Measurements from ENCODE around the gene GSAP.

The GSAP gene

GRCh38 chr7:77434570-77435275 is 18.6 kb upstream of the GSAP start:
- no peaks in the 10 kb centered on the region for H3K9me3 ChIP-seq (ENCODE audit: severe bottlenecking)
- no peak for DNase-seq

GRCh38 chr7:77433901-77434300 is 17.8 kb upstream of the GSAP start:
- DNase-seq, result no peak
- Histone ChIP-seq H3K27me3 (ENCODE audit: insufficient read depth, low read depth, severe bottlenecking) (no peaks in the 10 kb centered on the region), H3K4me3 (ENCODE audit: low read depth, low read length) (no peak overlapping the region), H3K9me3 (ENCODE audit: severe bottlenecking) (no peaks in the 10 kb centered on the region), H3K27ac (no peak overlapping the region), H3K36me3 (no peaks in the 10 kb centered on the region)
- TF ChIP-seq, protein P1, sequence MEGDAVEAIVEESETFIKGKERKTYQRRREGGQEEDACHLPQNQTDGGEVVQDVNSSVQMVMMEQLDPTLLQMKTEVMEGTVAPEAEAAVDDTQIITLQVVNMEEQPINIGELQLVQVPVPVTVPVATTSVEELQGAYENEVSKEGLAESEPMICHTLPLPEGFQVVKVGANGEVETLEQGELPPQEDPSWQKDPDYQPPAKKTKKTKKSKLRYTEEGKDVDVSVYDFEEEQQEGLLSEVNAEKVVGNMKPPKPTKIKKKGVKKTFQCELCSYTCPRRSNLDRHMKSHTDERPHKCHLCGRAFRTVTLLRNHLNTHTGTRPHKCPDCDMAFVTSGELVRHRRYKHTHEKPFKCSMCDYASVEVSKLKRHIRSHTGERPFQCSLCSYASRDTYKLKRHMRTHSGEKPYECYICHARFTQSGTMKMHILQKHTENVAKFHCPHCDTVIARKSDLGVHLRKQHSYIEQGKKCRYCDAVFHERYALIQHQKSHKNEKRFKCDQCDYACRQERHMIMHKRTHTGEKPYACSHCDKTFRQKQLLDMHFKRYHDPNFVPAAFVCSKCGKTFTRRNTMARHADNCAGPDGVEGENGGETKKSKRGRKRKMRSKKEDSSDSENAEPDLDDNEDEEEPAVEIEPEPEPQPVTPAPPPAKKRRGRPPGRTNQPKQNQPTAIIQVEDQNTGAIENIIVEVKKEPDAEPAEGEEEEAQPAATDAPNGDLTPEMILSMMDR (IDR thresholded peaks at IDR 0.05; ENCODE audit: low read depth, low read length), result no peak

More at GRCh38 chr7:77434570-77435275, 18.6 kb upstream of the GSAP start:
- no peak overlapping the region for H3K27ac ChIP-seq
- no peak overlapping the region for H3K4me3 ChIP-seq (ENCODE audit: low read depth, low read length)
- H3K36me3 ChIP-seq, result no peaks in the 10 kb centered on the region
- TF ChIP-seq, protein P1 (IDR thresholded peaks at IDR 0.05; ENCODE audit: low read depth, low read length), result no peak
- no peaks in the 10 kb centered on the region for H3K27me3 ChIP-seq (ENCODE audit: insufficient read depth, low read depth, severe bottlenecking)

GRCh38 chr7:77430927-77431326 is 14.8 kb upstream of the GSAP start:
- TF ChIP-seq, protein P1 (IDR thresholded peaks at IDR 0.05; ENCODE audit: low read depth, low read length), result no peak
- Histone ChIP-seq H3K9me3 (ENCODE audit: severe bottlenecking) (no peaks in the 10 kb centered on the region), H3K36me3 (no peaks in the 10 kb centered on the region), H3K4me3 (ENCODE audit: low read depth, low read length) (no peak overlapping the region), H3K27ac (no peak overlapping the region), H3K27me3 (ENCODE audit: insufficient read depth, low read depth, severe bottlenecking) (no peaks in the 10 kb centered on the region)
- no peak for DNase-seq

DNA sequence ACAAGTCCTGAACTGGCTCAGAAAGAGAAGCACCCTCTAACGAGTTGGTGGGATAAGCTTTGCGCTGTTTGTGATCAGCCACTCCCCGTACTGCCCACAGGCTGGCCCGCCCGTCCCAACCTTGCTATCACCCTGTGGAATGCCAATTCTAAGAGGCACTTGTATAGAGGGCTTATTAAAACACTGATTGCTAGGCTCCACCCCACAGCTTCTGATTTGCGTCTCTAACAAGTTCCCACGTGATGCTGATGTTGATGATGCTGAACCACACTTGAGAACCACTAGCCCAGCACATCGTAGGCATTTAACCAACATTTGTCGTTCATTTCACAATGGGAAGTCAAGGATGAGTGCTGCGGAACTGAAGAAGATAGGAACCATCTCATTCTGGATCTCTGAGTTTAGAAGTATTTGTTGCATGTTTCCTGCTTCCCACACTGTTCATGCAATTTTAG is 12.7 kb upstream of the GSAP start:
- Histone ChIP-seq H3K9me3 (ENCODE audit: severe bottlenecking) (no peaks in the 10 kb centered on the region), H3K36me3 (no peaks in the 10 kb centered on the region), H3K27me3 (ENCODE audit: insufficient read depth, low read depth, severe bottlenecking) (no peaks in the 10 kb centered on the region), H3K4me3 (ENCODE audit: low read depth, low read length) (no peak overlapping the region), H3K27ac (no peak overlapping the region)
- TF ChIP-seq, protein P1 (IDR thresholded peaks at IDR 0.05; ENCODE audit: low read depth, low read length), result no peak
- no peak for DNase-seq

DNA sequence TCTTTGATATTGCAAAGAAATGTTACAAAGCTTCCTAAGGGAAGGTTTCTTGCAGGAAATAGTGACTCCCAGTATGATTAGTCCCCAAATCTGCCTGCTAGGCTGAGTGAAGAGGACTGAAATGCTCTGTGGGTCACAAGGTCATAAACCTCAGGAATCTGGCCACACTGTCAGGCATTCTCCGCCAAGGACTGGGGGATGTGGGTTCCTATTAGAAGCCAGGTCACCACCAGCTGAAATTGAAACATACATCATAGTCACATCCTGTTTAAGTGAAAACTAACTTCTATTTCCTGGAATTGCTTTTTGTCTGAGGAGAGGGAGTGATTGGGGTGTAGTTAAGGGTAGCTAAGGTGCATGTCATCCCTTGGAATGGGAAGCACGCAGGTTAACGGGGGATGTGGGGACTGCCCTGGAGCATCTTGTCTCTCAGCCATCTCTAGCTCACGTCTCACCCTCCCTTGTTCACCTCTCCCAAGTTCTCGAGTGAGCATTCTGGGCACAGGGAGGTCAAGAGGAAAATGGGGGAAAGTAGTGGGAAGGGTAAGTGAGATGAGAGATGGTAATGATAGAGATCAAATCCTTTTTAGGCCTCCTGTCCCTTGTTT is 12.0 kb upstream of the GSAP start:
- H3K9me3 ChIP-seq (ENCODE audit: severe bottlenecking), result no peaks in the 10 kb centered on the region
- no peak overlapping the region for H3K27ac ChIP-seq
- no peak for DNase-seq
- H3K4me3 ChIP-seq (ENCODE audit: low read depth, low read length), result no peak overlapping the region
- TF ChIP-seq, protein P1 (IDR thresholded peaks at IDR 0.05; ENCODE audit: low read depth, low read length), result no peak
- H3K36me3 ChIP-seq, result no peaks in the 10 kb centered on the region
- no peaks in the 10 kb centered on the region for H3K27me3 ChIP-seq (ENCODE audit: insufficient read depth, low read depth, severe bottlenecking)
